DMS153 (cell line): ENCODE measurements around the gene COX6B1.
A peak's percentile ranks its signal among the peaks of the same experiment; 100 is the strongest.
"Not testable (repeated sequence)": the region's sequence is repeated elsewhere in the genome, so short reads cannot be mapped to it uniquely, and the experiment has no call there.

Source experiments
- DNase-seq: peaks from one replicate; lab custom pipeline; 2025; lab: John Stamatoyannopoulos, UW

COX6B1 gene

GRCh38 chr19:35633727-35634440, 14.2 kb upstream of the COX6B1 start:
- DNase-seq, result no peak

DNA sequence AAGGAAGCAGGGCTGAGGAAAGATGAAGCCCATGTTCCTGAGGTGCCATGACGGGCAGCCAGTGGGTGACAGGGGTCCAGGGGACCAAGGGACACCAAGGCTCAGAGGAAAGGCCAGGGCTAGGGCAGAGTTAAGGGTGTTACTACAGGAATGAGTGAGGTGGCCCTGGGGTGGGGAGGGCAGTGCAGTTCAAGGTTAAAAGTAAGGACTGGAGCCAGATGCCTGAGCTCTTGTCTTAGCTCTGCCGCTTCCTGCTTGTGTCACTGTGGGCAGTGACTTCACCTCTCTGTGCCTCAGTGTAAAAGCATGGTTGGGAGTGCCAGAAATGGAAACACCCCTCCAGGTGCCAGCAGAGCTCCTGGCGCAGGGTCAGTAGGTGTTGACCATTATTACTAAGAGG, 11.5 kb upstream of the COX6B1 start:
- DNase-seq, result no peak

DNA sequence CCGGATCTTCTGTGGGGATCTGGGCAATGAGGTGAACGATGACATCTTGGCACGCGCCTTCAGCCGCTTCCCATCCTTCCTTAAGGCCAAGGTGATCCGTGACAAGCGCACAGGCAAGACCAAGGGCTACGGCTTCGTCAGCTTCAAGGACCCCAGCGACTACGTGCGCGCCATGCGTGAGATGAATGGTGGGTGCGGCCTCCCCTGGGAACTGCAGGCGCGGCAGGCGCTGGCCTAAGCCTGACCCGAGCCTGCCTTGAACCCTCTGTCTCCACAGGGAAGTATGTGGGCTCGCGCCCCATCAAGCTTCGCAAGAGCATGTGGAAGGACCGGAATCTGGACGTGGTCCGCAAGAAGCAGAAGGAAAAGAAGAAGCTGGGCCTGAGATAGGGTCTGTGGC, 11.0 kb upstream of the COX6B1 start:
- DNase-seq, result no peak

GRCh38 chr19:35639321-35639639, 8.8 kb upstream of the COX6B1 start:
- DNase-seq, result no peak

DNA sequence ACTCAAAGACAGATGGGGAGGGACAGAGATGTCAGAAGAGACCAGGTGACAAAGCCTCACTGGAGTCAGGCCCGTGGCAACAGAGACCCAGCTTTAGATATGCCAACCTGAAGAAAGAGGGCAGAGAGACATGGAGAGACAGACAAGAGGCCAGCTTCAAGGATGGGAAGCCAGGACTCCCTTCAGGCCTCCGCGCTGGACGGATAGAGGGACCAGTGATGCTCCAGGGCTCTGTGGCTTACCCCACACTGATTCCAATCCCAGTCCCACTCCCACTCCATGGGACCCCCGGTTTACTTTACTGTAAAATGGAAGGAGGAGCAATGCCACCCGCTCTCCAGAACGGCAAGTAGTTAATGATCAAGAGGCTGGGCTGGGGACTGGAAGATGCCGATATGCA, 8.3 kb upstream of the COX6B1 start:
- no peak for DNase-seq

DNA sequence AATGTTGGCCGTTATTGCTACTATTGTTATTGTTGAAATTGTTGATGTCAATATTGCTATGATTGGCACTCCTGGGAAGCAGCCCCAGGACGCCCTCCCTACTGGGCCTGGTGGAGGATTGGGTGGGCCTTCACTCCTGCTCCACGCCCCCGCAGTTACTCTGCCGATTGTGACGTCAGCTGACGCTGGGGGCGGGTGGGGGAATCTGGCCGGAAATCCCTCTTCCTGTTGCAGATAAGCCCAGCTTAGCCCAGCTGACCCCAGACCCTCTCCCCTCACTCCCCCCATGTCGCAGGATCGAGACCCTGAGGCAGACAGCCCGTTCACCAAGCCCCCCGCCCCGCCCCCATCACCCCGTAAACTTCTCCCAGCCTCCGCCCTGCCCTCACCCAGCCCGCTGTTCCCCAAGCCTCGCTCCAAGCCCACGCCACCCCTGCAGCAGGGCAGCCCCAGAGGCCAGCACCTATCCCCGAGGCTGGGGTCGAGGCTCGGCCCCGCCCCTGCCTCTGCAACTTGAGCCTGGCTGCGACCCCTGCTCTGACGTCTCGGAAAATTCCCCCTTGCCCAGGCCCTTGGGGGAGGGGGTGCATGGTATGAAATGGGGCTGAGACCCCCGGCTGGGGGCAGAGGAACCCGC, 6.5 kb upstream of the COX6B1 start, which contains the start of gene ETV2:
Gene ETV2, plus strand, starts transcription at position 231 of the 637 bp plus-strand sequence. CDS start 716 bp downstream, outside the sequence.
- no peak for DNase-seq

DNA sequence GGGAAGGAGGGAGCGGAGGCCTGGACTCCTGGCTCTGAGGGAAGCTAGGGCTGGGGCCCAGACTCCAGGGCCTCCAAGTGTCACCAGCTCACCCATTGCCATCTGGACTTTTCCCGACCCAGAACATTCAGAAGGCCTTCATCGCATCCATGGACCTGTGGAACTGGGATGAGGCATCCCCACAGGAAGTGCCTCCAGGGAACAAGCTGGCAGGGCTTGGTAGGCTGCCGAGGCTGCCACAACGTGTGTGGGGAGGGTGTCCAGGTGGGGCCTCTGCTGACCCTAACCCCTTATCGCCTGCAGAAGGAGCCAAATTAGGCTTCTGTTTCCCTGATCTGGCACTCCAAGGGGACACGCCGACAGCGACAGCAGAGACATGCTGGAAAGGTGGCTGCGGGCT, 5.8 kb upstream of the COX6B1 start:
- no peak for DNase-seq

DNA sequence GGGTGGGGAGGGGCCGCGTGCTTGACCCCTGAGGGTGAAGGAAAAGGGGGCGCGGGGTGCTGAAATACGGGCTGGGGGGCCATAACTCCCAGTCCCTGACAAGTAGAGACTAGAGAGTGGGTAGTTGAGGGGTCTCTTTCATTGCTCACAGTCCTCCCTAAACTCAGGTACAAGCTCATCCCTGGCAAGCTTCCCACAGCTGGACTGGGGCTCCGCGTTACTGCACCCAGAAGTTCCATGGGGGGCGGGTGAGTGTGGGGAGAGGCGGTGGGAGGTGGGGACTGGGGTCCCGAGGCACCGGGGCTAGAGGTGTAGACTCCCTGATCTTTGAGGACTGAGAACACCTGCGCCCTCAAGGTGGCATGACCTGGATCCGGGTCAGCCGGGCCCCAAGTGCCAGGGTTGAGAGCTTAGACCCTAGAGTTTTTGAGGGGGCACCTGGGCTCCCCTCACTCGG, 5.3 kb upstream of the COX6B1 start:
- no peak for DNase-seq

- peak; percentile 72 for DNase-seq
Measured at GRCh38 chr19:35643255-35644205, 4.6 kb upstream of the COX6B1 start.

DNA sequence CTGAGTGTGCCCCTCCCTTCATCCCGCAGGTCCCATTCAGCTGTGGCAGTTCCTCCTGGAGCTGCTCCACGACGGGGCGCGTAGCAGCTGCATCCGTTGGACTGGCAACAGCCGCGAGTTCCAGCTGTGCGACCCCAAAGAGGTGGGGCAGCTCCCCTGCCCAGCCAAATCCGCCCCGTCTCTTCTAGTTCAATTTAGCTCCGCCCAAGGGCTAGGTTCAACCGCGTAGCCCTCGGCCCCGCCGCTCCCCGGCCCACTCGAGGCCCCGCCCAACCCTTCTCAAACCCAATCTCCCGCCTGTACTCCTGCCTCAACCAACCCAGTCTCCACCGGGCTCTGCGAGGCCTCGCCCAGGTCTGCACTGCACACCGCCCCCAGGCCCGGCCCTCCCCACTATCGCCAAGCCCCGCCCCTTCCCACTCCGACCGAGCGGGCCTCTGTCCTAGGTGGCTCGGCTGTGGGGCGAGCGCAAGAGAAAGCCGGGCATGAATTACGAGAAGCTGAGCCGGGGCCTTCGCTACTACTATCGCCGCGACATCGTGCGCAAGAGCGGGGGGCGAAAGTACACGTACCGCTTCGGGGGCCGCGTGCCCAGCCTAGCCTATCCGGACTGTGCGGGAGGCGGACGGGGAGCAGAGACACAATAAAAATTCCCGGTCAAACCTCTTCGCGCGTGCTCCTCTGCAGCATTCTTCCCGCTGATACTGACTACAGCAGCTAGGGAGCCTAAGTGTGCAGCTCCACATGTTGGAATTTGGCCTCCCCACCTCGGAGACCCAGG, 3.7 kb upstream of the COX6B1 start:
- DNase-seq, result peak; percentile 89

DNA sequence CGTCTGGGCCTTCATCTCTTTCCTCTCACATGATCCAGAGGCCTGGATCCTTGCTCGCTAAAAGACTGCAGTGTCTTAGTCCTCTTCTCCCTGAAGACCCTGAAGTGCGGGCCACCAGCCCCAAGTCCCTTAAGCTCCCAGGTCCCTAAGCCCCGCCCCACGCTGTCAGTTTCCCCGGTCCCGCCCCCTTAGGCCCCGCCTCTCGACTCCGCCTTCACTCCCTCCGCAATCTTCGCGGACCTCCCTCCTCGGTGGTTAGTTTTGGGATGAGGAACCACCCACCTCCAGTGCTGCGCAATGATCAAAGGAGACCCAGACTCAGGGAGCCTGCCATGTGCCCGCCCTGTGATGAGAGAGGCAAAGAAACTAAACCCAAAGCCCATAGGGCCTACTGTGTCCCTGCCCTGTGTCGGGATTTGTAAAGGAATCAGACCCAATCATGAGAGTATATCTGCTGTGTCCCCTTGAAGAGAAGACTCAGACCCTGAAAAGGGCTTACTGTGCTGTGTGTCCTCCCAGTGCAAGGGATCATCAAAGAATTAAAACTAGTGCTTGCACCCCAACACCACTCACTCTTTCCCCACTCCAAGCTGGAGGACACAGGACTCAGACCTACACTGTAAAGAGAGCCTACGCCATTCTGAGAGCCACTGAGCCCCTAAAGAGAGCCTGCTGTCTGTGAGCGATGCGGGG, 3.0 kb upstream of the COX6B1 start:
- DNase-seq, result peak; percentile 49

DNA sequence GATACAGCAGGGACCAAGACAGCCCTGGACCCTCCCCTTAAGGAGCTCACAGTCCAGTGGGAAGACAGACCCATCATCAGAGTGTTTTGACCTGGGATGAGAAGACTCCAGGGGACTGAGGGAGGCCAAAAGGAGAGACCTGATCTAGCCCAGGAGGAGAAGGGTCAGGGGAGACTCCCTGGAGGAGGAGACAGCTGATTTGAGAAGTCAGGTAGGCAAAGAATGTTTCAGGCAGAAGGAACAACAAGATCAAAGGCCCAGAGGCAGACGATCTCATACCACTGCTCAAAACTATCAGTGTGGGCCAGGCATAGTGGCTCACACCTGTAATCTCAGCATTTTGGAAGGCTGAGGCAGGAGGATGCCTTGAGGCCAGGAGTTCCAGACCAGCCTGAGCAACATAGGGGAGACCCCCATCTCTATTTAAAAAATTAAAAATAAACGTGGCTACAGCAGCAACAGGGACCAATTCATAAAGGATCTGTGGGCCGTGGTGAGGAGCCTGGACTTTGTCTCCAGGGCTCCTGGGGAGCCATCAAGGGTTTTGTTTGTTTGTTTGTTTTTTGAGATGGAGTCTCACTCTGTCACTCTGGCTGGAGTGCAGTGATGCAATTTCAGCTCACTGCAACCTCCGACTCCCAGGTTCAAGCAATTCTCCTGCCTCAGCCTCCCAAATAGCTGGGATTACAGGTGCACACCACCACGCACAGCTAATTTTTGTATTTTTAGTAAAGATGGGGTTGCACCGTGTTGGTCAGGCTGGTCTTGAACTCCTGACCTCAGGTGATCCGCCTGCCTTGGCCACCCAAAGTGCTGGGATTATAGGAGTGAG, 2.2 kb upstream of the COX6B1 start:
- DNase-seq, result no peak

- no peak for DNase-seq
Measured at GRCh38 chr19:35650581-35650980, 2.5 kb downstream of the COX6B1 start.

GRCh38 chr19:35654828-35655227, 6.7 kb downstream of the COX6B1 start:
- not testable (repeated sequence) for DNase-seq

GRCh38 chr19:35655600-35655999, 7.5 kb downstream of the COX6B1 start:
- DNase-seq, result no peak

- no peak for DNase-seq
Measured at GRCh38 chr19:35656700-35657099, 8.6 kb downstream of the COX6B1 start.

- DNase-seq, result no peak
Measured at GRCh38 chr19:35657904-35658700, 10.0 kb downstream of the COX6B1 start.

DNA sequence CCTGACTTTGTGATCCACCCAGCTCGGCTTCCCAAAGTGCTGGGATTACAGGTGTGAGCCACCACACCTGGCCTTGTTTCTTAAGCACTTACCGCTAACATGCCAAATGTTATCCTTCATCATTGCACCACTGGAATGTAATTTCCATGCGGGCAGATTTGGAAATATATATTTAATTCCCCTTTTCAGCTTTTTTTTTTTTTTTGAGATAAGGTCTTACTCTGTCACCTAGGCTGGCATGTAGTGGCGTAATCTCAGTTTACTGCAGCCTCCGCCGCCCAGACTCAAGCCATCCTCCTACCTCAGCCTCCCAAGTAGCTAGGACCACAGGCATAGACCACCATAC, 13.8 kb downstream of the COX6B1 start:
- no peak for DNase-seq

- no peak for DNase-seq
Measured at GRCh38 chr19:35663981-35664380, 15.9 kb downstream of the COX6B1 start.

DNA sequence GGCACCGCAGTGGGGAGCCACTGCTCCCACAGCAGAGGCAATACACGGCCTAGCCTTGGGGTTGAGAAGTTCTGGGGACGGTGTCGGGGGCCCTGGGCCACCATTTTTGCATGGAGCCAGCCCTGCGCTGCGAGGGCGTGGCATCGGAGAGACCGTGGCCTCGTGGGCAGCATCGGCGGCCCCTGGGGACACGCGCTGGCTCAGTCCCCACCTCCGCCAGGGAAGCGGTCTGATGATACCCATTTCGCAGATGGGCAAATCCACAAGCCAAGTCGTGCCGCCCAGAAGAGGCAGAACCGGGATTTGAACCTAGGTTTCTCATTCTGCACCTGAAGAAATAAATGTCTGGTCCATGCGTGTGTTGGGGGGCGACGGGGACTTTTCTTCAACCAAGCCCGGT, 17.0 kb downstream of the COX6B1 start:
- DNase-seq, result no peak
